Measurements from ENCODE around the gene ANXA11. TPM values are rescaled to one million over a fixed set of nuclear protein-coding genes. Genes with fewer than 3 reads are reported as not detected.
"Not testable (repeated sequence)": the region's sequence is repeated elsewhere in the genome, so short reads cannot be mapped to it uniquely, and the experiment has no call there.

Gene ANXA11
- total and polyA plus RNA-seq, 12 donors = 39.0 to 249 (median 73.2) TPM

- H3K27me3 ChIP-seq = no peaks in the 10 kb centered on the region
- intact Hi-C loops (cut with DNase I) = no loop called here
- 66 to 72% (median 69%) methylated on average over 4 of the region's 4 CpGs for WGBS, 4 donors
- H3K4me3 ChIP-seq = no peak overlapping the region
- no peak for DNase-seq
- H3K9me3 ChIP-seq (replicated peaks in 1 of 3) = no peaks in the 10 kb centered on the region
- TF ChIP-seq POLR2A (IDR thresholded peaks at IDR 0.05) (no peak), CTCF (IDR thresholded peaks at IDR 0.05) (no peak)
- H3K36me3 ChIP-seq (replicated peaks in 1 of 2) = no peaks in the 10 kb centered on the region
- H3K27ac ChIP-seq = no peak overlapping the region
- H3K4me1 ChIP-seq (replicated peaks in 1 of 2) = no peaks in the 10 kb centered on the region
These were observed 67.4 kb downstream of the ANXA11 start for GRCh38 chr10:80137920-80138319.

GRCh38 chr10:80137031-80137862 is 68.1 kb downstream of the ANXA11 start:
- TF ChIP-seq POLR2A (IDR thresholded peaks at IDR 0.05) (no peak), CTCF (IDR thresholded peaks at IDR 0.05) (no peak)
- H3K36me3 ChIP-seq (replicated peaks in 1 of 2) = no peaks in the 10 kb centered on the region
- H3K27ac ChIP-seq = peak overlapping the region in 2 of 5 donors; percentile 44 to 81
- no peak overlapping the region for H3K4me3 ChIP-seq
- DNase-seq = no peak
- peaks cover 0 to 4% of the 10 kb centered on the region in 2 donors for H3K4me1 ChIP-seq (replicated peaks in 1 of 2)
- WGBS, 4 donors = 61 to 79% (median 74%) methylated on average over 6 to 14 of the region's 14 CpGs
- intact Hi-C loops (cut with DNase I) = no loop called here
- H3K27me3 ChIP-seq = peaks cover 4% of the 10 kb centered on the region
- no peaks in the 10 kb centered on the region for H3K9me3 ChIP-seq (replicated peaks in 1 of 3)

GRCh38 chr10:80136134-80136571 is 69.2 kb downstream of the ANXA11 start:
- Histone ChIP-seq H3K27me3 (peaks cover 4% of the 10 kb centered on the region), H3K4me1 (replicated peaks in 1 of 2) (peaks cover 0 to 5% of the 10 kb centered on the region in 2 donors), H3K27ac (peak overlapping the region in 1 of 5 donors; percentile 78), H3K4me3 (no peak overlapping the region), H3K36me3 (replicated peaks in 1 of 2) (no peaks in the 10 kb centered on the region), H3K9me3 (replicated peaks in 1 of 3) (no peaks in the 10 kb centered on the region)
- intact Hi-C loops (cut with DNase I) = no loop called here
- 45 to 69% (median 60%) methylated on average over 3 to 8 of the region's 8 CpGs for WGBS, 4 donors
- no peak for TF ChIP-seq POLR2A (IDR thresholded peaks at IDR 0.05)
- TF ChIP-seq CTCF (IDR thresholded peaks at IDR 0.05) = no peak
- peak in 6 of 7 donors; percentile 38 to 86 (median 68) for DNase-seq

GRCh38 chr10:80133687-80134086 is 71.7 kb downstream of the ANXA11 start:
- H3K4me1 ChIP-seq (replicated peaks in 1 of 2); H3K36me3 ChIP-seq (replicated peaks in 1 of 2); H3K27me3 ChIP-seq; intact Hi-C loops (cut with DNase I); DNase-seq; H3K9me3 ChIP-seq (replicated peaks in 1 of 3): not testable (repeated sequence)
- H3K4me3 ChIP-seq = peak overlapping the region in 1 of 4 donors; percentile 58
- peak overlapping the region in 4 of 5 donors; percentile 3 to 88 (median 49) for H3K27ac ChIP-seq
- 75 to 95% (median 77%) methylated on average over 8 to 9 of the region's 9 CpGs for WGBS, 4 donors
